ENCODE measurements around the gene SUGP1. TPM values are rescaled to one million over a fixed set of nuclear protein-coding genes. Genes with fewer than 3 reads are reported as not detected.

SUGP1 gene
- total RNA-seq, 4 donors from 2014 or later, result 31.1 to 118 (median 66.5) TPM

GRCh38 chr19:19349365-19349764 is 29.1 kb upstream of the SUGP1 start:
- Histone ChIP-seq H3K27ac (no peak overlapping the region), H3K9me3 (no peaks in the 10 kb centered on the region), H3K36me3 (peaks cover 0 to 68% (median 31%) of the 10 kb centered on the region in 4 donors), H3K27me3 (no peaks in the 10 kb centered on the region), H3K4me1 (no peaks in the 10 kb centered on the region), H3K4me3 (no peak overlapping the region)
- intact Hi-C loops (cut with DNase I; ENCODE audit: low total_unique reads), result no loop called here
- DNase-seq, result no peak
- in situ Hi-C loops (cut with MboI; ENCODE audit: low pct_ligation_motif_present in 1 of 4, low pct_unique_long_range_greater_than_20kb in 1 of 4, low sequenced_read_pairs in 3 of 4), result no loop called here
- 78% methylated on average over 5 of the region's 7 CpGs; no CpG with 5 or more reads in 1 of the 2 donors for WGBS, 2 donors (ENCODE audit: low coverage in 1 of 2)
- no peak for TF ChIP-seq POLR2A (IDR thresholded peaks at IDR 0.05)
- TF ChIP-seq CTCF (IDR thresholded peaks at IDR 0.05), result no peak

- WGBS, 2 donors (ENCODE audit: low coverage in 1 of 2), result 80% methylated on average over 9 of the region's 9 CpGs; no CpG with 5 or more reads in 1 of the 2 donors
- Histone ChIP-seq H3K27me3 (no peaks in the 10 kb centered on the region), H3K9me3 (no peaks in the 10 kb centered on the region), H3K27ac (no peak overlapping the region), H3K4me3 (no peak overlapping the region), H3K36me3 (peaks cover 0 to 59% (median 29%) of the 10 kb centered on the region in 4 donors), H3K4me1 (no peaks in the 10 kb centered on the region)
- in situ Hi-C loops (cut with MboI; ENCODE audit: low pct_ligation_motif_present in 1 of 4, low pct_unique_long_range_greater_than_20kb in 1 of 4, low sequenced_read_pairs in 3 of 4), result no loop called here
- intact Hi-C loops (cut with DNase I; ENCODE audit: low total_unique reads), result no loop called here
- DNase-seq, result no peak
- TF ChIP-seq EP300 (IDR thresholded peaks at IDR 0.05; ENCODE audit: low read depth) (no peak), POLR2AphosphoS5 (IDR thresholded peaks at IDR 0.05) (no peak), CTCF (IDR thresholded peaks at IDR 0.05) (no peak)
These were observed 28.0 kb upstream of the SUGP1 start for GRCh38 chr19:19348266-19348665.

GRCh38 chr19:19347401-19348110 is 27.2 kb upstream of the SUGP1 start:
- TF ChIP-seq POLR2AphosphoS5 (IDR thresholded peaks at IDR 0.05), result no peak
- TF ChIP-seq CTCF (IDR thresholded peaks at IDR 0.05), result no peak
- TF ChIP-seq POLR2A (IDR thresholded peaks at IDR 0.05), result no peak
- no peak for TF ChIP-seq EP300 (IDR thresholded peaks at IDR 0.05; ENCODE audit: low read depth)
- H3K4me3 ChIP-seq, result no peak overlapping the region
- no peak overlapping the region for H3K27ac ChIP-seq
- WGBS, 2 donors (ENCODE audit: low coverage in 1 of 2), result 88% methylated on average over 10 of the region's 10 CpGs; no CpG with 5 or more reads in 1 of the 2 donors
- intact Hi-C loops (cut with DNase I; ENCODE audit: low total_unique reads), result no loop called here
- in situ Hi-C loops (cut with MboI; ENCODE audit: low pct_ligation_motif_present in 1 of 4, low pct_unique_long_range_greater_than_20kb in 1 of 4, low sequenced_read_pairs in 3 of 4), result no loop called here
- H3K4me1 ChIP-seq, result no peaks in the 10 kb centered on the region
- no peaks in the 10 kb centered on the region for H3K27me3 ChIP-seq
- H3K36me3 ChIP-seq, result peaks cover 0 to 57% (median 25%) of the 10 kb centered on the region in 4 donors
- DNase-seq, result no peak
- H3K9me3 ChIP-seq, result no peaks in the 10 kb centered on the region

GRCh38 chr19:19345970-19346369 is 25.7 kb upstream of the SUGP1 start:
- Histone ChIP-seq H3K27ac (no peak overlapping the region), H3K4me3 (no peak overlapping the region), H3K36me3 (peaks cover 0 to 50% (median 18%) of the 10 kb centered on the region in 4 donors), H3K4me1 (no peaks in the 10 kb centered on the region), H3K27me3 (no peaks in the 10 kb centered on the region), H3K9me3 (no peaks in the 10 kb centered on the region)
- 99 to 100% methylated on average over 3 to 10 of the region's 11 CpGs for WGBS, 2 donors (ENCODE audit: low coverage in 1 of 2)
- intact Hi-C loops (cut with DNase I; ENCODE audit: low total_unique reads), result no loop called here
- in situ Hi-C loops (cut with MboI; ENCODE audit: low pct_ligation_motif_present in 1 of 4, low pct_unique_long_range_greater_than_20kb in 1 of 4, low sequenced_read_pairs in 3 of 4), result no loop called here
- TF ChIP-seq CTCF (IDR thresholded peaks at IDR 0.05) (no peak), POLR2A (IDR thresholded peaks at IDR 0.05) (no peak), EP300 (IDR thresholded peaks at IDR 0.05; ENCODE audit: low read depth) (no peak), POLR2AphosphoS5 (IDR thresholded peaks at IDR 0.05) (no peak)
- DNase-seq, result no peak

Data from transverse colon (tissue), 4 donors.